GM23338 (cell line): ENCODE measurements around the gene GPC5. TPM values are rescaled to one million over a fixed set of nuclear protein-coding genes. Genes with fewer than 3 reads are reported as not detected.

ENCODE experiments used
- ATAC-seq: fragments of 200-7000 bp; cut with Tn5 transposase; 3 replicates; pipeline ENCODE4 v1.9.1; 2020
- DNase-seq: peaks from one replicate; pipeline ENCODE4 v3.0.0-alpha.2; 2015; ENCODE audit warnings: low spot score
- H2AFZ ChIP-seq: fragments of 200-600 bp; sonication (generic); 2 replicates; pipeline ENCODE4 v1.8.0; 2016; ENCODE audit warnings: antibody characterized with exemption, mild to moderate bottlenecking, moderate library complexity
- H3F3A ChIP-seq: fragments of 200-600 bp; sonication (generic); replicated peaks from 2 replicates; pipeline ENCODE4 v1.8.0; 2017; ENCODE audit warnings: antibody characterized with exemption, mixed run types, low read depth
- H3K27ac ChIP-seq: fragments of 200-600 bp; sonication (generic); 2 replicates; pipeline ENCODE4 v1.6.1; 2016; ENCODE audit warnings: low read depth
- H3K27me3 ChIP-seq: fragments of 200-600 bp; sonication (generic); 2 replicates; pipeline ENCODE4 v1.8.0; 2016; ENCODE audit warnings: mild to moderate bottlenecking, mixed run types, moderate library complexity; ENCODE audit not compliant: insufficient read depth
- H3K36me3 ChIP-seq: fragments of 200-600 bp; sonication (generic); 2 replicates; pipeline ENCODE4 v1.8.0; 2016; ENCODE audit warnings: mild to moderate bottlenecking; ENCODE audit not compliant: insufficient read depth
- H3K4me1 ChIP-seq: fragments of 200-600 bp; sonication (generic); 2 replicates; pipeline ENCODE4 v1.8.0; 2016; ENCODE audit warnings: mild to moderate bottlenecking, moderate library complexity; ENCODE audit not compliant: insufficient read depth
- H3K4me2 ChIP-seq: fragments of 200-600 bp; sonication (generic); 2 replicates; pipeline ENCODE4 v1.7.1; 2017; ENCODE audit warnings: mixed run types
- H3K4me3 ChIP-seq: fragments of 200-600 bp; sonication (generic); 2 replicates; pipeline ENCODE4 v1.6.1; 2016; ENCODE audit warnings: mixed run types
- H3K79me2 ChIP-seq: fragments of 200-600 bp; sonication (generic); replicated peaks from 2 replicates; pipeline ENCODE4 v1.8.0; 2017; ENCODE audit warnings: mild to moderate bottlenecking; ENCODE audit not compliant: insufficient read depth
- H3K9me2 ChIP-seq: fragments of 200-600 bp; sonication (generic); 2 replicates; pipeline ENCODE4 v1.8.0; 2017; ENCODE audit not compliant: insufficient read depth
- H4K20me1 ChIP-seq: fragments of 200-600 bp; sonication (generic); replicated peaks from 2 replicates; pipeline ENCODE4 v1.8.0; 2017; ENCODE audit warnings: mild to moderate bottlenecking; ENCODE audit not compliant: insufficient read depth
- H3K27ac Mint-ChIP-seq: 2 replicates; pipeline ENCODE4 v1.8.0; 2020; ENCODE audit warnings: inconsistent platforms, mild to moderate bottlenecking, moderate library complexity, mixed read lengths
- H3K27me3 Mint-ChIP-seq: 3 replicates; pipeline ENCODE4 v1.8.0; 2022; ENCODE audit warnings: low read depth, mild to moderate bottlenecking, moderate library complexity, mixed read lengths, inconsistent platforms; ENCODE audit not compliant: insufficient read depth, poor library complexity
- H3K36me3 Mint-ChIP-seq: 3 replicates; pipeline ENCODE4 v1.8.0; 2021; ENCODE audit warnings: low read depth, mild to moderate bottlenecking, inconsistent platforms, moderate library complexity, mixed read lengths
- H3K4me1 Mint-ChIP-seq: 3 replicates; pipeline ENCODE4 v1.8.0; 2020; ENCODE audit warnings: mild to moderate bottlenecking, inconsistent platforms, mixed read lengths
- H3K4me3 Mint-ChIP-seq: 3 replicates; pipeline ENCODE4 v1.8.0; 2021; ENCODE audit warnings: moderate library complexity, mild to moderate bottlenecking, inconsistent platforms, mixed read lengths
- H3K9me3 Mint-ChIP-seq: 3 replicates; pipeline ENCODE4 v1.8.0; 2020; ENCODE audit warnings: moderate library complexity, mild to moderate bottlenecking, inconsistent platforms, mixed read lengths
- EZH2phosphoT487 ChIP-seq: fragments of 200-600 bp; sonication (generic); IDR thresholded peaks from one replicate; pipeline ENCODE4 v1.8.1; 2018; ENCODE audit warnings: antibody characterized with exemption; ENCODE audit not compliant: unreplicated experiment
- NANOG ChIP-seq: IDR thresholded peaks from 2 replicates; pipeline ENCODE4 v1.6.1; 2016; ENCODE audit warnings: antibody characterized with exemption, borderline replicate concordance
- POLR2AphosphoS5 ChIP-seq: IDR thresholded peaks from 2 replicates; pipeline ENCODE4 v1.6.1; 2016; ENCODE audit warnings: antibody characterized with exemption, low read depth
- REST ChIP-seq: IDR thresholded peaks from one replicate; pipeline ENCODE4 v1.6.1; 2018; ENCODE audit warnings: antibody characterized with exemption; ENCODE audit not compliant: unreplicated experiment
- STAT1 ChIP-seq: IDR thresholded peaks from one replicate; pipeline ENCODE4 v1.6.1; 2016; ENCODE audit warnings: antibody characterized with exemption; ENCODE audit not compliant: unreplicated experiment
- ZNF114 ChIP-seq: fragments of 250-450 bp; sonication (Bioruptor Pico); IDR thresholded peaks from 2 replicates; pipeline ENCODE4 v1.5.0; 2020; ENCODE audit warnings: mild to moderate bottlenecking, moderate library complexity
- ZNF331 ChIP-seq: fragments of 250-450 bp; sonication (Bioruptor Pico); IDR thresholded peaks from 2 replicates; pipeline ENCODE4 v1.5.0; 2020; ENCODE audit warnings: low read depth, mild to moderate bottlenecking, moderate library complexity
- ZNF462 ChIP-seq: fragments of 250-450 bp; sonication (Bioruptor Pico); IDR thresholded peaks from 2 replicates; pipeline ENCODE4 v1.5.0; 2020; ENCODE audit warnings: mild to moderate bottlenecking, moderate library complexity
- polyA plus RNA-seq: library from polyadenylated mRNA; unstranded; fragments of >200 nt; fragmentation: Nextera tagmentation; extraction: Ambion mirVana; gene quantifications from 2 replicates; pipeline ENCODE4 v1.2.1, GENCODE V29; 2016
- total RNA-seq: library from RNA; depleted of rRNA; stranded (reverse); fragments of >200 nt; shearing (Covaris generic); gene quantifications from 2 replicates; pipeline ENCODE4 v1.2.3, GENCODE V29; 2014

The GPC5 gene
- total and polyA plus RNA-seq, 2 experiments from 2014 or later = 0.95 to 1.1 TPM

GRCh38 chr13:91362908-91363307 is 35.5 kb upstream of the GPC5 start:
- Mint-ChIP-seq H3K27ac (no peak overlapping the region; the same call in 1 of the 2 replicates), H3K36me3 (peaks cover 11% of the 10 kb centered on the region; the same call in 2 of the 3 replicates), H3K9me3 (no peaks in the 10 kb centered on the region; the same call in 2 of the 3 replicates), H3K4me1 (no peaks in the 10 kb centered on the region), H3K4me3 (no peak overlapping the region), H3K27me3 (peaks cover 2% of the 10 kb centered on the region)
- TF ChIP-seq STAT1 (no peak), REST (no peak), NANOG (no peak), ZNF331 (no peak)
- no peak for DNase-seq
- no peak for ATAC-seq
- H2AFZ ChIP-seq = no peak overlapping the region
- no peak overlapping the region for H3K4me2 ChIP-seq
- no peak overlapping the region; the same call in 1 of the 2 replicates for H3K27ac ChIP-seq
- H3K4me1 ChIP-seq = no peaks in the 10 kb centered on the region
- peaks cover 12% of the 10 kb centered on the region; the same call in 1 of the 2 replicates for H4K20me1 ChIP-seq
- H3K27me3 ChIP-seq = no peaks in the 10 kb centered on the region
- H3K9me2 ChIP-seq = no peaks in the 10 kb centered on the region
- 0 out of 2 replicates have a peak, but pooled peaks cover 4% of the 10 kb centered on the region for H3F3A ChIP-seq
- no peak overlapping the region for H3K4me3 ChIP-seq
- H3K79me2 ChIP-seq = no peaks in the 10 kb centered on the region
- no peaks in the 10 kb centered on the region for H3K36me3 ChIP-seq

GRCh38 chr13:91368101-91368500 is 30.3 kb upstream of the GPC5 start:
- Mint-ChIP-seq H3K36me3 (no peaks in the 10 kb centered on the region; the same call in 2 of the 3 replicates), H3K27me3 (no peaks in the 10 kb centered on the region), H3K9me3 (no peaks in the 10 kb centered on the region), H3K4me1 (peaks cover 7% of the 10 kb centered on the region; the same call in 2 of the 3 replicates), H3K4me3 (no peak overlapping the region), H3K27ac (no peak overlapping the region)
- TF ChIP-seq EZH2phosphoT487 = no peak
- no peak for TF ChIP-seq REST
- no peak for TF ChIP-seq ZNF114 (CRISPR knock-in tag)
- TF ChIP-seq ZNF331 = no peak
- no peak for TF ChIP-seq ZNF462 (CRISPR knock-in tag)
- TF ChIP-seq NANOG = no peak
- no peak for TF ChIP-seq POLR2AphosphoS5
- no peaks in the 10 kb centered on the region for H3K36me3 ChIP-seq
- no peaks in the 10 kb centered on the region for H3K27me3 ChIP-seq
- H3K27ac ChIP-seq = no peak overlapping the region
- H2AFZ ChIP-seq = no peak overlapping the region
- H3K9me2 ChIP-seq = no peaks in the 10 kb centered on the region; the same call in 1 of the 2 replicates
- peaks cover 7% of the 10 kb centered on the region; the same call in 1 of the 2 replicates for H3K4me1 ChIP-seq
- H3F3A ChIP-seq = no peaks in the 10 kb centered on the region
- peaks cover 3% of the 10 kb centered on the region; the same call in 1 of the 2 replicates for H4K20me1 ChIP-seq
- ATAC-seq (no peak), DNase-seq (no peak)
- no peaks in the 10 kb centered on the region for H3K79me2 ChIP-seq
- no peak overlapping the region for H3K4me3 ChIP-seq
- no peak overlapping the region for H3K4me2 ChIP-seq
